Measurements from ENCODE around the gene DRG2.

The DRG2 gene

DNA sequence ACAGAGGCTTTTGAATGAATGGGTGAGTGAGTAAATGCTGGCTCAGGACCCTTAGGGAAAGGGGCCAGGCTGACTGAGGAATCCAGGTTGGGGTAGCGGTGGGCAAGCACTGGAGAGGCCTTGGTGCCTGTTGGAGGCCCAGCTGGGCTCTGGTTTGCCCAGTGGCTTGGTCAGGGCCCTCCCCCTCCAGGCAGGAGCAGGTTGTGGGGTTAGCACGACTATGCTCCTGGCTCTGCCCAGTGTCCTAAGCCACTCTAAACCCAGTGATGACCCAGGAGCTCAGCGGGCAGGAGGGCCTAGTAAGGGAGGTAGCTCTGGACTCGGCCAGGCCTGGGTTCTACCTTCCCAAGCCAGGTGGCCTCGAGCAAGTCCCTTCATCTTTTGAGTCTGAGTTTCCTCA, 28.3 kb downstream of the DRG2 start:
- DNase-seq (ENCODE audit: low read depth in 2 of 2): no peak

DNA sequence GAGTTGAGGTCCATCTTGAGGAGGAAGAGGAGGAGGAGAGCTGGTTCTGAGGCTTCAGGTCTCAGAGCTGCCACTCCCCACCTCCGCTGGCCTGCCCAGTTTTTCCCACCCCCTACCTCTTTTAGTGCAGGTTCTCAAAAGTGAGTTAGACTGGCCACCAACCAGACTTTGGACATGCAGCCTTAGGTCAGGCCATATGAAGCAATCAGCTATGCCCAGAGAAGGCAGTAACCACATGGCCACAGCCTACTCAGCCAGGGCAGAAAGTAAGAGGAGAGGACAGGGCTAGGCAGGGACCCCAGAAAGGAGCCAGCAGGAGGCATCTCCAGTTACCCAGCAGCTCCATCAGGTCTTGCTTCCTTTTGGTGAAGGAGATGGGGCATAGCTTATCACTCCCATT, 29.8 kb downstream of the DRG2 start:
- no peak for DNase-seq (ENCODE audit: low read depth in 2 of 2)

DNA sequence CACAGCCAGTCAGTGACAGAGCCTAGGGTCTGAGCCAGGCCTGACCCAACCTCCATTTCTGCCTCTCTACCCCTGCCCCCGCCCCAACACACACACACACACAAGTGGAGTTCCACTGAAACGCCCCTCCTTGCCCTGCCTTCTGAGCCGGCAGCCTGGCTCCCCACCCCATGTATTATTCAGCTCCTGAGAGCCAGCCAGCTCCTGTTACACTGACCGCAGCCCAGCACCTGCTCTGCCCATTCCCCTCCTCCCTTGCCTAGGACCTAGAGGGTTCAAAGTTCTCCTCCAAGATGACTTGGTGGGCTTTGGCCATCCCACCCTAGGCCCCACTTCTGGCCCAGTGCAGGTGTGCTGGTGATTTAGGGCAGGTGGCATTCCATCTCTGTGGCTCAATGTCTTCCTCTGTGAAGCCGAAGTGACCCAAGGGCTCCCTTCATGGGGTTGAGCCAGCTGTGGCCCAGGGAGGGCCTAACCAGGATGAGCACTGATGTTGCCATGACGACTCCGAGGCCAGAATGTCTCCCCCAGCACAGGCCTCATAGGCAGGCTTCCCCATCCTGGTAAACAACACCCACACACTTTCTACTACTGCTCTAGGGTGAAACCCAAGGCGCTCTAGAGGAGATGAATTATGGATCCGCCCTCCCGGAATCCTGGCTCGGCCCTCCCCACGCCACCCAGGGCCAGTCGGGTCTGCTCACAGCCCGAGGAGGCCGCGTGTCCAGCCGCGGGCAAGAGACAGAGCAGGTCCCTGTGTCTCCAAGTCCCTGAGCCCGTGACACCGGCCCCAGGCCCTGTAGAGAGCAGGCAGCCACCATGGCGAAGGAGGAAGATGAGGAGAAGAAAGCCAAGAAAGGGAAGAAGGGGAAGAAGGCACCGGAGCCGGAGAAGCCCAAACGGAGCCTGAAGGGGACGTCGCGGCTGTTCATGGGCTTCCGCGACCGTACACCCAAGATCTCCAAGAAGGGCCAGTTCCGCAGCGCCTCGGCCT, 30.5 kb downstream of the DRG2 start:
- DNase-seq (ENCODE audit: low read depth in 2 of 2): no peak

DNA sequence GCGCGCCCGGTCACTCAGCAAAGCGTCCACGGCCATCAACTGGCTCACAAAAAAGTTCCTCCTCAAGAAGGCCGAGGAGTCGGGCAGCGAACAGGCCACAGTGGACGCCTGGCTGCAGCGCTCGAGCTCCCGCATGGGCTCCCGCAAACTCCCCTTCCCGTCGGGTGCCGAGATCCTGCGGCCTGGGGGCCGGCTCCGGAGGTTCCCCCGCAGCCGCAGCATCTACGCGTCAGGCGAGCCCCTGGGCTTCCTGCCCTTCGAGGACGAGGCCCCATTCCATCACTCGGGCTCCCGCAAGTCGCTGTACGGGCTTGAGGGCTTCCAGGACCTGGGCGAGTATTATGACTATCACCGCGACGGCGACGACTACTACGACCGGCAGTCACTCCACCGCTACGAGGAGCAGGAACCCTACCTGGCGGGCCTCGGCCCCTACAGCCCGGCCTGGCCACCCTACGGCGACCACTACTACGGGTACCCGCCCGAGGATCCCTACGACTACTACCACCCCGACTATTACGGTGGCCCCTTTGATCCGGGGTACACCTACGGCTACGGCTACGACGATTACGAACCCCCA, 31.5 kb downstream of the DRG2 start:
- no peak for DNase-seq (ENCODE audit: low read depth in 2 of 2)

DNA sequence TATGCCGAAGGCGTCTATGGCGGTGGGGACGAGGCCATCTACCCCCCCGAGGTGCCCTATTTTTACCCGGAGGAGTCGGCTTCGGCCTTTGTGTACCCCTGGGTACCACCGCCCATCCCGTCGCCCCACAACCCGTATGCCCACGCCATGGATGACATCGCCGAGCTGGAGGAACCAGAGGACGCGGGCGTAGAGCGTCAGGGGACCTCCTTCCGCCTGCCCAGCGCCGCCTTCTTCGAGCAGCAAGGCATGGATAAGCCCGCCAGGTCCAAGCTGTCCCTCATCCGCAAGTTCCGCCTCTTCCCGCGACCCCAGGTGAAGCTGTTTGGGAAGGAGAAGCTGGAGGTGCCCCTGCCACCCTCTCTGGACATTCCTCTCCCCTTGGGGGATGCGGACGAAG, 32.2 kb downstream of the DRG2 start:
- no peak for DNase-seq (ENCODE audit: low read depth in 2 of 2)

GRCh38 chr17:18120461-18121017, 32.8 kb downstream of the DRG2 start:
- DNase-seq (ENCODE audit: low read depth in 2 of 2): no peak

- DNase-seq (ENCODE audit: low read depth in 2 of 2): no peak
Measured at GRCh38 chr17:18121144-18121910, 33.6 kb downstream of the DRG2 start.

DNA sequence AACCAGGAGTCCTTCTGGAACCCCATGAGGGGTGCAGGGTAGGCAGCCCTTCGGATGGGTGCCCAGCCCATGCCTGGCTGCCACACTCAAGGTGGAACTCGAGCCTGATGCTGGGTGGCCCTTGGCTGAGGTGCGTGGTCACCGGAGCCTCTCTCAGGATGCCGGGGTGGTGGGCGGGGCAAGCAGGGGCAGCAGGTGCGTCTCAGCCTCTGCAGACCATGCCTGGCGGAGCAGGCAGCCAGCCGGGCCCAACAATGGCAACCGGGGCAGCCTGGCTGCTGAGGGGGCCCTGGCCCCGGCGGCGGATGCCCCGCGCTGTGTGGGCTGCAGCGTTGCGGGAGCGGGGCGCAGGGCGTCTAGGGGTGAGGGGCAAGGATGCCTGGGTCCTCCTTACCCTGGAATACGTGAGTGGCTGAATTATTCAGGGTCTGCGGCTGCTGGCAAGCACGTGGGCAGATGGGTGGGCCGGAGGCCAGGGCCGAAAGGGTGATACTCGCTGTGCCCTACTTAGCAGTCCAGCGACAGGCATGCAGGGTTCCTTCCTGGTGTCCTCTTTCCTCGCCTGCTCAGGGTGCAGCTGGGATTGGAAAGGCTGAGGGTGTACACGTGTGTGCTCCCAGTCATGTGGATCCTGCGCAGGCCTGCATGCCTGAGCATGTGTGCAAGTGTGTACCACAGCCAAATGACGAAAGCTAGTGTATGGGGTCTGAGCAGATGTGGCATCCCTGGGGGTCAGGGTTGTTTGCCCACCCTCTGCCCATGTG, 35.4 kb downstream of the DRG2 start:
- no peak for DNase-seq (ENCODE audit: low read depth in 2 of 2)

- no peak for DNase-seq (ENCODE audit: low read depth in 2 of 2)
Measured at GRCh38 chr17:18124345-18125126, 36.8 kb downstream of the DRG2 start.

DNA sequence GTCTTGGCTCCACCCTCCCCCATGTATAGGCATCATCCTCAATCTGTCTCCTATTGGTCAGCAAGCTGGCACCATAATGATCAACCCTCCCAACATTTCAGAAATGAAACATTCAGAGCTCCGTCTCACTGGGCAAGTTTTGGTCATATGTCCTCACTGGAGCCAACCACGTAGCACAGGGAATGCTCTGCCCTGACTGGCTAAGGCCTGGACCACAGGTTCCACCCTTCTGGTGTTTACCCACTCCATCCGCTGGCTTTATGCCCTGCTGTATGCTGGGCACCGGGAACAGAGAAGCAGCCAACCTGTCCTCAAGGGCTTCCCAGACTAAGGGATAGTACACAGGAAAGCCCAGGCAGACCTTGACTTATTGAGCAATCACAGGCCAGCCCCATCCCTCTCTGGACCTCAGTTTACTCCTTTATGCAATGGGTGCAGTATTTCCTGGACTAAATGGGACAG, 41.3 kb downstream of the DRG2 start:
- DNase-seq (ENCODE audit: low read depth in 2 of 2): no peak

DNA sequence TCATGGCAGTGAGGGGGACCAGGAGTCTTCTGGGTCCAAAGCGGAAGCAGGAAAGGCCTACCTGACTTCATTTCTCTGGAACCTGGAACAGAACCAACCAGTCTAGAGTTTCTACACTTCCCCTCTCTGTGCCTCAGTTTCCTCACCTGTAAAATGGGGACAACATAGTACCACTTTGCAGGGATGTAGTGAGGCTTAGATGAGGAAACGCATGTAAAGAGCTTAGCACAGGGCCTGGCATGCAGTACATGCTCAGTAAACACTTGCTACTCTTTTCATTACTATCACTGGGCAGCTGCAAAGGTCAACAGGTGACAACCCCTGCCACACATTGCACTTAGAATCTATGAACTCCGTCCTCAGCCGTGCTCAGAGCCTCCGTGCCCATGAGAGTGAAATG, 45.0 kb downstream of the DRG2 start:
- DNase-seq (ENCODE audit: low read depth in 2 of 2): no peak

GRCh38 chr17:18136357-18136756, 48.6 kb downstream of the DRG2 start:
- DNase-seq (ENCODE audit: low read depth in 2 of 2): no peak

DNA sequence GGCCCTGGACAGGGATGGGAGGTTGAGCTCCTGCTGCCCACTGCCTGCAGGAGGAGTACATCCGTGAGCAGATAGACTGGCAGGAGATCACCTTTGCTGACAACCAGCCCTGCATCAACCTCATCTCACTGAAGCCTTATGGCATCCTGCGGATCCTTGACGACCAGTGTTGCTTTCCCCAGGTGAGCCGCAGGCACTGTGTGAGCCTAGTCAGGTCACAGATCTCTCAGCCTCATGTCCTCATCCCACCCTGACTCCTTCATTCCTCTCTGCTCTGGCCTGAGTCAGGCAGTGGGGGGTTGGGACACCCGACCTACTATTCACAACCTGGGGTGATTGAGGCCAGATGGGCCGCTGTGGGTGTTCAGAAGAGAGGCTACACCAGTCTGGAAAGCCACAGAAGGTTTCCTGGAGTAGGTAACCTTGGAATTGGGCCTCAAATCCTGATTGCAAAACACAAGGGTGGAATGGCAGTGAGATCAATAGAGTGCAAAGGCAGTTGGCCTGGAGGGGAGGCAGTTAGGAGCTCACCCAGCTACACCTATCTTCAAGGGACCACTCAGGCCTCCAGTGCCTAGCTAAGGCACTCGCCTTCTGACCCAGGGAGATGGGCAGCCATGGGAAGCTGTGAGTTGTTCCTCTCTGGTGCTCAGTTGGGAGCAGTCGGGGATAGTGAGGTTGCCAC, 50.5 kb downstream of the DRG2 start:
- DNase-seq (ENCODE audit: low read depth in 2 of 2): no peak

GRCh38 chr17:18139092-18139491, 51.3 kb downstream of the DRG2 start:
- no peak for DNase-seq (ENCODE audit: low read depth in 2 of 2)

DNA sequence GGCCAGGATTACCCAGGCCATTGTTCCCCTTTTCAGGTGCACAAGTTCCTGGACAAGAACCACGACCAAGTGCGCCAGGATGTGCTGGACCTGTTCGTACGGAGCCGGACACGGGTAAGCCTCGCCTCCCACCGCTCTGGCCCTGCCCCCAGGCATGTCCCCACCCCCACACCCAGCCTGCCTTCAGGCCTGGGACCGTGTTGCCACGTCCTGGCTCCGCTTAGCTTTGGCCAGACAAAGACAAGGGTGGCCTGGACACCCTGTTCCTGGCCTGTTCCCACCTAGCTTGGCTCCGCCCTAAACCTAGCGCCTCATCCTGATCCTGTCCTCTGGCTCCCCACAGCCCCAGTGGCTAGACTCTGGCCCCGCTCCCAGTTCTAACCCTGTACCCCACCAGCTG, 51.8 kb downstream of the DRG2 start:
- no peak for DNase-seq (ENCODE audit: low read depth in 2 of 2)

DNA sequence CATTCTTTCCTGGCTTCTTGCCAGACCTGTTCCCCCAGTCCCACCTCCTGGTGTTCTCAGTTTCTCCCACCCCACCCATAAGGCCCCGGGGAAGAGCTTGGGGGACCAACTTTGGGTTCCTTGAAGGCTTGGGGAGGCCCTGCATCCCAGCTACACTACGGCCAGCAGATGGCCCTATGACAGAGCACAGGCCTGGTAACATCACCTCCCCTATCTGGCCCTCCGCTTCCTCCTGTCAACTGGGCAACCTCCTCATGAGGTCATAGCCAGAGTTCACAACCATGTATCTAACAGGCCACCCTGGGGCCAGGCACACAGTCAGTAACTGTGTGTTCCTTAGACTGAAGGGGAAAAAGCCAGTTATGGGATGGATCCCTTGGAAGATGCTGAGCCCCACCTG, 52.2 kb downstream of the DRG2 start:
- no peak for DNase-seq (ENCODE audit: low read depth in 2 of 2)

DNA sequence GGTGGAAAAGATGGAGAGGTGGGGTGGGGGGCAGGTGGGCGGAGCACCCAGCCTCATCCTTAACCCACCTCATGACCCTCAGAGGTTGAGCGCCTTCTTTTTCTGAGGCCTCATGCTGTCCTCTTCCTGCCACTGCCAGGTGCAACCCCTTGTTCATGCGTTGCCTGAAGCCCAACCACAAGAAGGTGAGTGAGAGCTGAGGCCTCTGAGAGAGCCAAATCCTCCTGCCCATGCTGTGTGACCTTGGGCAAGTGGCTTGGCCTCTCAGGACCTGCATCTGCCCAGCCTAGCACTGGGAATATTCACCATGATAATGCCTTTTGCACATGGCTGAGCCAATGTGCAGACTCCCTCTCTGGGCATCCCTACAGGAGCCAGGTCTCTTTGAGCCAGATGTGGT, 52.9 kb downstream of the DRG2 start:
- DNase-seq (ENCODE audit: low read depth in 2 of 2): no peak

DNA sequence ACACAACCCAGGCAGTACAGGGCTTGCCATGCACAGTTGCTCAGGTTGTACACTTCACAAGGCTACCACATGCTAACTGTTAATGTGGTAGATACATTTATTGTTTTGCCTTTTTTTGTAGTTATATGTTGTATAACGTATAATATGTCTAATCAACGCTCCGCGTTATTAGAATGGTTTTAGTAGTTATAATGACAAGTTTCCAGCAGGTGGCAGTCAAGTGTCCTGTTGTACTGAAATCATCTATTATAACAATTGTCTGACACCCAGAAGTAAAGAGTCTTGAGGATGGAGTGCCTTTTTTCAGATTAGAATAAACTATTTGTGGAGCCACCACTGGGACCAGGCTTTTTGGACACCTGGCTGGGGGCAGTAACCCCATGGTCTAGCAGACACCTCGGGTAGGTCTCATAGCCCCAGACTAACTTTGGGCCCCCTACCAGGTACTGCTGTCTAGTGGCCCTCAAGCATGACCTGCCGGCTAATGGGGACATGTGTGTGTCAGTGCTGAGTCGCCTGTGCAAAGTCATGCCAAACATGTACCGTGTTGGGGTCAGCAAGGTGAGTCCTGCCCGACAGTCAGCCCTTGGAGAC, 53.6 kb downstream of the DRG2 start:
- peak; percentile 5 to 13 for DNase-seq (ENCODE audit: low read depth in 2 of 2)

DNA sequence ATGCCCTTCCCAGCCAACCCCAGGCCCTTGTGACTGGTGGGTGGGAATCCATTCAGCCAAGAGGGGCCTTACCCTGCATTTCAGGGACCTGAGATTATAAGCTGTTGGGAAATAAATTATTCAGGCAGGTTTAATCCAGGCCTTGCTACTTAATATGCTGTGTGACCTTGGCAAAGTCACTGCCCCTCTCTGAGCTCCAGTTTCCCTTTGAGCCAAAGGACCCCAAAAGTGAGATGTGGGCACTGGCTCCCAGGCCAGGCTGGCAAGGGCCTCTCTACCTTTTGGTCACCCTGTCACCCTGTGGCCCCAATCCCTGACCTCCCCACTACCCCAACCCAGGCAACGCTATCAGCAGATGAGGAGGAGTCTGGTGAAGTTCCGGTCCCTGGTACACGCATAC, 54.7 kb downstream of the DRG2 start:
- no peak for DNase-seq (ENCODE audit: low read depth in 2 of 2)

Data from fibroblast of skin of left biceps (primary cell).